ENCODE measurements around the gene RPS10.

RPS10 gene

DNA sequence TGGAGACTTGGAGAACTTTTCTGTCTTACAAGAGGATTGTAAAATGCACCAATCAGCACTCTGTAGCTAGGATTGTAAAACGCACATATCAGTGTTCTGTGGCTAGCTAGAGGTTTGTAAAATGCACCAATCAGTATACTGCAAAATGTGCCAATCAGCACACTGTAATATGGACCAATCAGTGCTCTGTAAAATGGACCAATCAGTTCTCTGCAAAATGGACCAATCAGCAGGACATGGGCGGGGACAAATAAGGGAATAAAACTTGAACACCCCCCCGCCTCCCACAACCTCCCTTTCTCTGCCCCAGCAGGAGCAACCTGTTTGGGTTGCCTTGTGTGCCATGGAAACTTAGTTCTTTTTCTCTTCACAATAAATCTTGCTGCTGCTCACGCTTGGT is 12.8 kb upstream of the RPS10 start:
- DNase-seq (ENCODE audit: low spot score): no peak
- no peak for TF ChIP-seq CTCF (IDR thresholded peaks at IDR 0.05; ENCODE audit: borderline replicate concordance, control extremely low read depth, extremely low read depth, insufficient read depth, missing control alignments)
- in situ Hi-C loops (cut with MboI; ENCODE audit: low sequenced_read_pairs, unreplicated experiment): no loop called here

GRCh38 chr6:34437644-34437970 is 11.7 kb upstream of the RPS10 start:
- no peak for TF ChIP-seq CTCF (IDR thresholded peaks at IDR 0.05; ENCODE audit: borderline replicate concordance, control extremely low read depth, extremely low read depth, insufficient read depth, missing control alignments)
- DNase-seq (ENCODE audit: low spot score): no peak
- in situ Hi-C loops (cut with MboI; ENCODE audit: low sequenced_read_pairs, unreplicated experiment): no loop called here

DNA sequence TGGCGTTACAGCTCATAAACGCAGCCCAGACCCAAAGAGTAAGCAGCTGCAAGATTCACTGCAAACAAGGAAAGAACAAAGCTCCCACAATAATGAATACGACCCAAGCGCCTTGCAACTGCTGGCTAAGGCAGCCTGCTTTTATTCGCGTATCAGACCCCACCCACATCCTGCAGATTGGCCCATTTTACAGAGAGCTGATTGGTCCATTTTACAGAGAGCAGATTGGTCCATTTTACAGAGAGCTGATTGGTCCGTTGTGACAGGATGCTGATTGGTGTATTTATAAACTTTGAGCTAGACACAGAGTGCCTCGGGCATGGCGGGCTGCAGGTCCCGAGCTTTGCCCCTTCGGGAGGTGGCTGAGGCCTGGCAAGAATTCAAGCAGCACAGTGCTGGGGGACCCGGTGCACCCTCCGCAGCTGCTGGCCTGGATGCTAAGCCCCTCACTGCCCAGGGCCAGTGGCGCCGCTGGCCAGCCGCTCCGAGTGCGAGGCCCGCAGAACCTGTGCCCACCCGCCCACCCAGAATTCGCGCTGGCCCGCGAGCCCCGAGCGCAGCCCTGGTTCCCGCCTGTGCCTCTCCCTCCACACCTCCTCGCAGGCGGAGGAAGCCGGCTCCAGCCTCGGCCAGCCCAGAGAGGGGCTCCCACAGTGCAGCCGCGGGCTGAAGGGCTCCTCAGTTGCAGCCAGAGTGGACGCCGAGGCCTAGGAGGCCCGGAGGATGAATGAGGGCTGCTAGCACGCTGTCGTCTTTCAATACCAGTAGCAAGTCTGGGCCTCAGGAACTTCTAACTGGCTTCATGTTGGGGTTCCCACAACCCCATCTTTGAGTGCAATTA is 11.2 kb upstream of the RPS10 start:
- TF ChIP-seq CTCF (IDR thresholded peaks at IDR 0.05; ENCODE audit: borderline replicate concordance, control extremely low read depth, extremely low read depth, insufficient read depth, missing control alignments): no peak
- in situ Hi-C loops (cut with MboI; ENCODE audit: low sequenced_read_pairs, unreplicated experiment): no loop called here
- no peak for DNase-seq (ENCODE audit: low spot score)

- no peak for TF ChIP-seq CTCF (IDR thresholded peaks at IDR 0.05; ENCODE audit: borderline replicate concordance, control extremely low read depth, extremely low read depth, insufficient read depth, missing control alignments)
- in situ Hi-C loops (cut with MboI; ENCODE audit: low sequenced_read_pairs, unreplicated experiment): no loop called here
Observed at GRCh38 chr6:34435916-34436315, 10.0 kb upstream of the RPS10 start.

DNA sequence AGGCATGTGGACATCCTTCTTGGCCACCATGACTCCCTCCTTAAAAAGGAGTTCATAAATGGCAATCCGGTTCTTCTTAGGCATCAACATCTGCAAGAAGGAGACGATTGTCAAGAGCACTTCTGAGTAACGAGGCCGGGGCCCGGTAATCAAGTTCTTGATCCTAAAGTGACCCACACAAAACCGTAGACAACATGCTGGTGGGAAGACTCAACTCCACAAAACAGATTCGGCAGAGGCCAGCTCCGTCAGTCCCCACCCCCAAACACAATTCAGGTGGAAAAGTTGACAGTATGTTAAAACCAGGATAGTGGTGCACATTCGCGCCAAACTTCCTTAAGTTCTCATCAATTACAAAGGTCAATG is 754 bp downstream of the RPS10 start:
- TF ChIP-seq CTCF (IDR thresholded peaks at IDR 0.05; ENCODE audit: borderline replicate concordance, control extremely low read depth, extremely low read depth, insufficient read depth, missing control alignments): no peak
- in situ Hi-C loops (cut with MboI; ENCODE audit: low sequenced_read_pairs, unreplicated experiment): no loop called here
- no peak for DNase-seq (ENCODE audit: low spot score)

More at GRCh38 chr6:34435916-34436315, 10.0 kb upstream of the RPS10 start:
- DNase-seq (ENCODE audit: low spot score): no peak

DNA sequence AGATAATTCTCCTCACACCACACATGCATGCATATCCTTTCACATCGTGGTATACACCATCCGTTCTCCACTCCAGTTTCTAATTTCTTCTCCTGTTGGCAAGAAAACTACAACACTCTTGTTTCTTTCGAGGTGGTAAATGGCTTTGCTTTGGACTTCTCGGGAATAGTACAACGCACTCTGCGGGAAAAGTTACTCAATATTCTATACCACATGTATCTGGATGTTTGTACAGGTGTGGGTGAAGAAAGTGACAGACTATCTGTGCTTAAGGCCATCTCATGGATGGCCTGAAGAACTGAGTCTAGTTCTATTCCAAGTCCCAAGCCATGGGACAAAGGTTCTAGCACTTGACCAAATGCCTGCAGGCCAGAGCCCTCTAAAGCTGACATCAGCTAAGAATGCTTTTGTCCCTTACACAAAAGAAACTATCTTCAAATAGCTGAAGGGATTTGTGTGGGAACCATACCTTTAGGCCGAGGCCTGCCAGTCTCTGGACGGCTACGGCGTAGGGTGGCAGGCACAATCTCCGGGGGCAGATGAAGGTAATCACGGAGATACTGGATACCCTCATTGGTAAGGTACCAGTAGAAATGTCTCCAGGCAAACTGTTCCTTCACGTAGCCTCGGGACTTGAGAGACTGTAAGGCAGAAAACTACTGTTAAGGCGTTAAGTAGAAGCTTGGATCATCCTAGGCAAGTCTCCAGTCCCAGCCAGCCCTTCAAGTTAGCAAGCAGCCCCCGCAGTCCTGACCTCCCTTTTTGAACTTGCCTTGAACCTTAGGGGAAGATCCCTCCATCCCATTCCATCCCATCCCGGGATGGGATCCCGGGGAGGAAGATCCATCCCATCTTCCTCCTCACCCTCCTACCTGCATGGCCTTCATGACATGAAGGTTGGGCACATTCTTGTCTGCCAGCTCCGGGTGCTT is 1.4 kb downstream of the RPS10 start:
- in situ Hi-C loops (cut with MboI; ENCODE audit: low sequenced_read_pairs, unreplicated experiment): no loop called here
- no peak for DNase-seq (ENCODE audit: low spot score)
- TF ChIP-seq CTCF (IDR thresholded peaks at IDR 0.05; ENCODE audit: borderline replicate concordance, control extremely low read depth, extremely low read depth, insufficient read depth, missing control alignments): no peak

Measured in GM13976 (cell line).